Measurements from ENCODE around the gene PLXNC1. TPM values are rescaled to one million over a fixed set of nuclear protein-coding genes. Genes with fewer than 3 reads are reported as not detected.

Gene PLXNC1
- total RNA-seq, 2 donors from 2014 or later = 2.0 to 3.0 TPM

- no peaks in the 10 kb centered on the region for H3K9me3 ChIP-seq
- peaks cover 0 to 32% of the 10 kb centered on the region in 2 donors for H3K4me1 ChIP-seq
- no peak overlapping the region for H3K4me3 ChIP-seq
- H3K27ac ChIP-seq = no peak overlapping the region
- no peaks in the 10 kb centered on the region for H3K36me3 ChIP-seq
- no peaks in the 10 kb centered on the region for H3K27me3 ChIP-seq
- DNase-seq (ENCODE audit: low spot score) = no peak
- TF ChIP-seq CTCF (IDR thresholded peaks at IDR 0.05) = no peak
These were observed 111.6 kb downstream of the PLXNC1 start for GRCh38 chr12:94260017-94260416.

- Histone ChIP-seq H3K4me1 (peaks cover 0 to 38% of the 10 kb centered on the region in 2 donors), H3K9me3 (no peaks in the 10 kb centered on the region), H3K27ac (peak overlapping the region; percentile 20 to 80), H3K27me3 (no peaks in the 10 kb centered on the region), H3K4me3 (no peak overlapping the region), H3K36me3 (no peaks in the 10 kb centered on the region)
- DNase-seq (ENCODE audit: low spot score) = no peak
- TF ChIP-seq CTCF (IDR thresholded peaks at IDR 0.05) = no peak
These were observed 112.3 kb downstream of the PLXNC1 start for GRCh38 chr12:94260717-94261116.

GRCh38 chr12:94261119-94261518 lies 112.7 kb downstream of the PLXNC1 start:
- DNase-seq (ENCODE audit: low spot score) = no peak
- peaks cover 0 to 42% of the 10 kb centered on the region in 2 donors for H3K4me1 ChIP-seq
- H3K4me3 ChIP-seq = no peak overlapping the region
- H3K27me3 ChIP-seq = no peaks in the 10 kb centered on the region
- H3K27ac ChIP-seq = peak overlapping the region; percentile 75 to 80
- H3K9me3 ChIP-seq = no peaks in the 10 kb centered on the region
- no peak for TF ChIP-seq CTCF (IDR thresholded peaks at IDR 0.05)
- no peaks in the 10 kb centered on the region for H3K36me3 ChIP-seq

GRCh38 chr12:94261786-94262185 lies 113.4 kb downstream of the PLXNC1 start:
- Histone ChIP-seq H3K9me3 (no peaks in the 10 kb centered on the region), H3K36me3 (no peaks in the 10 kb centered on the region), H3K27me3 (no peaks in the 10 kb centered on the region), H3K4me1 (peaks cover 0 to 47% of the 10 kb centered on the region in 2 donors), H3K4me3 (peak overlapping the region; percentile 46 to 50), H3K27ac (peak overlapping the region; percentile 75 to 80)
- TF ChIP-seq CTCF (IDR thresholded peaks at IDR 0.05) = no peak
- no peak for DNase-seq (ENCODE audit: low spot score)

- DNase-seq (ENCODE audit: low spot score) = peak; percentile 89
- TF ChIP-seq CTCF (IDR thresholded peaks at IDR 0.05) = no peak
- Histone ChIP-seq H3K4me1 (peaks cover 0 to 54% of the 10 kb centered on the region in 2 donors), H3K4me3 (peak overlapping the region; percentile 46 to 50), H3K27ac (peak overlapping the region; percentile 75 to 80), H3K36me3 (no peaks in the 10 kb centered on the region), H3K9me3 (no peaks in the 10 kb centered on the region), H3K27me3 (no peaks in the 10 kb centered on the region)
These were observed 114.0 kb downstream of the PLXNC1 start for GRCh38 chr12:94262228-94263010.
